ENCODE data around the gene CCNY. TPM values are rescaled to one million over a fixed set of nuclear protein-coding genes. Genes with fewer than 3 reads are reported as not detected.
"Not testable (repeated sequence)": the region's sequence is repeated elsewhere in the genome, so short reads cannot be mapped to it uniquely, and the experiment has no call there.

CCNY gene
- total and polyA plus RNA-seq, 9 donors: 28.3 to 87.0 (median 60.9) TPM

DNA sequence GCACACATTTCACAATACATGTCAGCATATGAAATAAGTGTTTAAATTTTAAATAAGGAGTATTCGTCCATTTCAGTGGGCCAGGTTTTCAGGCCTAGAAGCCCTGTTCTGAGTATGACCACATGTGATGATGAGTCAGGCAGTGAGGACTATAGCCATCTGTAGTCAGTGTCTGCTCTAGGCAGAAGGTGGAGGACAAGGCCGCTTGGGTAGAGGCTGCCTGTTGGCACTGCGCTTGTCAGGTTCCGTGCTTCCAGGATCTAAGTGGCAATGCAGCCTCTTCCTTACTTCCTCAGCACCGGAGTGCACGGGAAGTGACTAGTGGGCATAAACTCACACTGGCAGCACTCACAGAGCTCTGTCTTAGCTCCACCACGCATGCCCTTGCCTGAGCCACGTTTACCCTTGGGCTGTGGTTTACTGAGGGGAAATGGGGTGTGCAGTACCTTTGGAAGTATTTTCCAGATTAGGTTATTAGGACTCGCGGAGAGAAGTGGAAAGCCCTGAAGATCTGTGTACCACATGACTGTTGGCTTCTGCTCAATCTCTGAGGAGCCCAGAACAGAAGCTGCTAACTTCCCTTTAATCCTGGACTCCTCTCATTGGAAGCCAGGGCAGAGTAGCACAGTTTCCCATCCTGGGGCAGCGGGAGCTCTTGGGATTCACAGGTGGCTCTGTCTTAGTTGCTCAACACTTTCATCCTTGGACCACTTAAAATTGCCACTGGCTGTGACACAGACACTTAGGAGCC, 181.3 kb downstream of the CCNY start:
- H3K36me3 ChIP-seq: no peaks in the 10 kb centered on the region
- WGBS, 3 donors: 79 to 86% (median 85%) methylated on average over 11 of the region's 11 CpGs
- TF ChIP-seq, protein P1, sequence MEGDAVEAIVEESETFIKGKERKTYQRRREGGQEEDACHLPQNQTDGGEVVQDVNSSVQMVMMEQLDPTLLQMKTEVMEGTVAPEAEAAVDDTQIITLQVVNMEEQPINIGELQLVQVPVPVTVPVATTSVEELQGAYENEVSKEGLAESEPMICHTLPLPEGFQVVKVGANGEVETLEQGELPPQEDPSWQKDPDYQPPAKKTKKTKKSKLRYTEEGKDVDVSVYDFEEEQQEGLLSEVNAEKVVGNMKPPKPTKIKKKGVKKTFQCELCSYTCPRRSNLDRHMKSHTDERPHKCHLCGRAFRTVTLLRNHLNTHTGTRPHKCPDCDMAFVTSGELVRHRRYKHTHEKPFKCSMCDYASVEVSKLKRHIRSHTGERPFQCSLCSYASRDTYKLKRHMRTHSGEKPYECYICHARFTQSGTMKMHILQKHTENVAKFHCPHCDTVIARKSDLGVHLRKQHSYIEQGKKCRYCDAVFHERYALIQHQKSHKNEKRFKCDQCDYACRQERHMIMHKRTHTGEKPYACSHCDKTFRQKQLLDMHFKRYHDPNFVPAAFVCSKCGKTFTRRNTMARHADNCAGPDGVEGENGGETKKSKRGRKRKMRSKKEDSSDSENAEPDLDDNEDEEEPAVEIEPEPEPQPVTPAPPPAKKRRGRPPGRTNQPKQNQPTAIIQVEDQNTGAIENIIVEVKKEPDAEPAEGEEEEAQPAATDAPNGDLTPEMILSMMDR (IDR thresholded peaks at IDR 0.05): no peak
- no peak for TF ChIP-seq EP300 (IDR thresholded peaks at IDR 0.05)
- TF ChIP-seq POLR2A (IDR thresholded peaks at IDR 0.05): no peak
- H3K4me1 ChIP-seq (ENCODE audit: insufficient read depth): peaks cover 3% of the 10 kb centered on the region
- no peaks in the 10 kb centered on the region for H3K9me3 ChIP-seq
- no peak for DNase-seq
- H3K27me3 ChIP-seq: no peaks in the 10 kb centered on the region
- intact Hi-C loops (cut with DNase I): no loop called here
- H3K27ac ChIP-seq: no peak overlapping the region
- no peak overlapping the region for H3K4me3 ChIP-seq

DNA sequence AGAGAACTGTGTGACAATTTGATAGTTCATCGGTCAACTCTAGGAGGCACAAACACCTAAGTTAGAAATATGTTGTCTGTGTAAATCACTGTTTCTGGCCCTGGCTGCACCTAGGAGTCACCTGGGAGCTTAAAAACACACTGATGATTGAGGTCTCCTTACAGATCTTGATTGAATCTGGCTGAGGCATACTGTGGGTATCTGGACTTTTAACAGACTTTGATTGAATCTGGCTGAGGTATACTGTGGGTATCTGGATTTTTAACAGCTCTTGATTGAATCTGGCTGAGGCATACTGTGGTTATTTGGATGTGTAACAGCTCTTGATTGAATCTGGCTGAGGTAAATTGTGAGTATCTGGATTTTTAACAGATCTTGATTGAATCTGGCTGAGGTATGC, 181.9 kb downstream of the CCNY start:
- H3K27ac ChIP-seq; H3K4me1 ChIP-seq (ENCODE audit: insufficient read depth); intact Hi-C loops (cut with DNase I); DNase-seq; H3K4me3 ChIP-seq; H3K9me3 ChIP-seq; H3K27me3 ChIP-seq; H3K36me3 ChIP-seq: not testable (repeated sequence)
- WGBS, 3 donors: 95 to 96% (median 95%) methylated on average over 1 of the region's 1 CpG

DNA sequence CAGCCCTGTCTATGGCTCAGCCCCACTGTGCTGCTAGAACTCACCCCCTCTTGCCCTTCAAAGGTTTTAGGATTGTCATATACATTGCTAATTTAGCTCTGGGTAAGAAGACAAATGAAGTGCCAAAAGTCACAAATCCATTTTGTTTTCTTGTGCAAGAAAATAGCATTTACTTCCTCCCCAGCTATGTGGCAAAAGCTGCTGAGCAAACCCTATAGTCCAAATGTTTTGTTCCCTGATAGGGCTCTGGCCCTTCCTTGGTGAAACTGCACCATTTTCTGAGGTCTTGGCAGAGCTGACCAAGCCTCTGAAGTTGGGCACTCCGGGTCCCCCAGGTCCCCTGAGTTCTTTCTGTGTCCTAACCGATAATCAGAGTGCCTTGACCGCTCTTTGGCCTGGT, 184.7 kb downstream of the CCNY start:
- H3K27ac ChIP-seq: no peak overlapping the region
- H3K4me3 ChIP-seq: no peak overlapping the region
- WGBS, 3 donors: 95 to 100% (median 97%) methylated on average over 3 of the region's 3 CpGs
- H3K9me3 ChIP-seq: no peaks in the 10 kb centered on the region
- TF ChIP-seq EP300 (IDR thresholded peaks at IDR 0.05): no peak
- no peak for TF ChIP-seq POLR2A (IDR thresholded peaks at IDR 0.05)
- TF ChIP-seq, protein P1 (IDR thresholded peaks at IDR 0.05): no peak
- H3K27me3 ChIP-seq: no peaks in the 10 kb centered on the region
- no peaks in the 10 kb centered on the region for H3K36me3 ChIP-seq
- no peak for DNase-seq
- peaks cover 2% of the 10 kb centered on the region for H3K4me1 ChIP-seq (ENCODE audit: insufficient read depth)
- intact Hi-C loops (cut with DNase I): no loop called here

DNA sequence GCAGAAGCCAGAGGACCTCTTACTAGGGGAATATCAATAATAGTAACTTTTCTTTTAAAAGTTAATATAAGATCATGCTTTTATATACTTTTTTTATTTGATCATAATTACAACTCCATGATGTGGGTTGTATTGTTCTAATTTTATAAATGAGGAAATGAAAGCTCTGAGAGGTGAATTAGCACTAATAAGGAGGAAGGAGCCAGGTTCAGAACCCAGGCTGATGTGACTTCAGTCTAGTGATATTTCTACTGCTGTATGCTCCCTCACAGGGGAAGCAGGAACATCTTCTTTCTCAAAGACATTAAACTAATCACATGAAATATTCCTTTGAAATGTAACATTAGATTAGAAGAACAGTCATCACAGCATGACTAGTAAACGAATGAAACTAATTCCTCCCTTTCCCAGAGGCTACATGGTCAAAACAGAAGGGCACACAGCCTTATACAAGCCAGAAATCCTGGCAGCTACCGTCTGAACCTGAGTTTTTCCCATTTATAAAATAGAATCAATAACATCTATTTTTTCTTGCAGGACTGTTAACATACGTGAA, 187.4 kb downstream of the CCNY start:
- no peaks in the 10 kb centered on the region for H3K36me3 ChIP-seq
- intact Hi-C loops (cut with DNase I): no loop called here
- no peaks in the 10 kb centered on the region for H3K4me1 ChIP-seq (ENCODE audit: insufficient read depth)
- WGBS, 3 donors: 72 to 80% (median 77%) methylated on average over 3 of the region's 3 CpGs
- H3K27me3 ChIP-seq: no peaks in the 10 kb centered on the region
- H3K4me3 ChIP-seq: no peak overlapping the region
- TF ChIP-seq POLR2A (IDR thresholded peaks at IDR 0.05) (no peak), EP300 (IDR thresholded peaks at IDR 0.05) (no peak)
- TF ChIP-seq, protein P1 (IDR thresholded peaks at IDR 0.05): no peak
- no peak overlapping the region for H3K27ac ChIP-seq
- no peaks in the 10 kb centered on the region for H3K9me3 ChIP-seq
- DNase-seq: no peak

DNA sequence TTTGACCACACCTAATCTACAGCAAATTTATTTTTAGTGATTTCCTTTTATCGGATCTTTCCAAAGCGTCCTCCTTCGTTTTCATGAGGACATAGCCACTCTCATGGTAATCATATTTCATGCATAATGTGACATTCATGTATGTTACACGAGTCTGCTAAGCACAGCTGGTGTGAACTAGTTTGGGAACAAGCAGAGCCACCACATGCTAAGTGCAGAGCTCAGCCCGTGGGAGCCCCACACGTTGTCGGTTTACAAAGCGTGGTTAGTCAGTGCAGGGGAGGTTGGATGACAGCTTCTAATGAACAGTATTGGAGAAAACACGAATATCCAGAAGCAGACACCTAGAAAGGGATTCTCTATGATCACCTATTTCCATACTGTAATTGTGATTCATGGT, 190.4 kb downstream of the CCNY start:
- H3K27ac ChIP-seq: no peak overlapping the region
- no peaks in the 10 kb centered on the region for H3K4me1 ChIP-seq (ENCODE audit: insufficient read depth)
- 78 to 80% (median 79%) methylated on average over 9 of the region's 9 CpGs for WGBS, 3 donors

More for the DNA sequence above, 190.4 kb downstream of the CCNY start:
- TF ChIP-seq, protein P1 (IDR thresholded peaks at IDR 0.05): no peak
- no peak for TF ChIP-seq EP300 (IDR thresholded peaks at IDR 0.05)
- no peak for TF ChIP-seq POLR2A (IDR thresholded peaks at IDR 0.05)
- H3K4me3 ChIP-seq: no peak overlapping the region
- H3K9me3 ChIP-seq: no peaks in the 10 kb centered on the region
- DNase-seq: no peak
- intact Hi-C loops (cut with DNase I): no loop called here
- H3K36me3 ChIP-seq: no peaks in the 10 kb centered on the region
- no peaks in the 10 kb centered on the region for H3K27me3 ChIP-seq
